Neural cell (in vitro differentiated cells): ENCODE data around the gene CYB561.

Experiments
- CTCF ChIP-seq: fragments of 450-650 bp; IDR thresholded peaks from 2 replicates; pipeline ENCODE4 v1.5.1; 2014; ENCODE audit warnings: antibody characterized with exemption, mild to moderate bottlenecking, moderate library complexity; ENCODE audit not compliant: poor library complexity, severe bottlenecking
- EP300 ChIP-seq: fragments of 450-650 bp; conservative IDR thresholded peaks from 2 replicates; pipeline ENCODE4 v1.6.1; 2014; ENCODE audit warnings: antibody characterized with exemption, mild to moderate bottlenecking, moderate library complexity; ENCODE audit not compliant: poor library complexity, severe bottlenecking
- EZH2 ChIP-seq: fragments of 200-600, 300-800 bp; shearing (Covaris generic), sonication (generic); IDR thresholded peaks from 2 replicates; pipeline ENCODE4 v1.6.1; 2014; ENCODE audit warnings: antibody characterized with exemption, low read length, borderline replicate concordance, mild to moderate bottlenecking; ENCODE audit not compliant: insufficient read depth, poor library complexity, severe bottlenecking
- MXI1 ChIP-seq: fragments of 450-650 bp; conservative IDR thresholded peaks from 2 replicates; pipeline ENCODE4 v1.6.1; 2014; ENCODE audit warnings: antibody characterized with exemption, mild to moderate bottlenecking; ENCODE audit not compliant: poor library complexity, severe bottlenecking
- POLR2AphosphoS5 ChIP-seq: IDR thresholded peaks from 2 replicates; pipeline ENCODE4 v1.6.1; 2012
- RAD21 ChIP-seq: fragments of 450-650 bp; conservative IDR thresholded peaks from 2 replicates; pipeline ENCODE4 v1.6.1; 2014; ENCODE audit warnings: antibody characterized with exemption, mild to moderate bottlenecking, moderate library complexity
- SMC3 ChIP-seq: fragments of 450-650 bp; conservative IDR thresholded peaks from 2 replicates; pipeline ENCODE4 v1.6.1; 2014; ENCODE audit warnings: antibody characterized with exemption, mild to moderate bottlenecking, moderate library complexity; ENCODE audit not compliant: poor library complexity
- TAF1 ChIP-seq: IDR thresholded peaks from 2 replicates; pipeline ENCODE4 v1.6.1; 2012; ENCODE audit warnings: low read depth

DNA sequence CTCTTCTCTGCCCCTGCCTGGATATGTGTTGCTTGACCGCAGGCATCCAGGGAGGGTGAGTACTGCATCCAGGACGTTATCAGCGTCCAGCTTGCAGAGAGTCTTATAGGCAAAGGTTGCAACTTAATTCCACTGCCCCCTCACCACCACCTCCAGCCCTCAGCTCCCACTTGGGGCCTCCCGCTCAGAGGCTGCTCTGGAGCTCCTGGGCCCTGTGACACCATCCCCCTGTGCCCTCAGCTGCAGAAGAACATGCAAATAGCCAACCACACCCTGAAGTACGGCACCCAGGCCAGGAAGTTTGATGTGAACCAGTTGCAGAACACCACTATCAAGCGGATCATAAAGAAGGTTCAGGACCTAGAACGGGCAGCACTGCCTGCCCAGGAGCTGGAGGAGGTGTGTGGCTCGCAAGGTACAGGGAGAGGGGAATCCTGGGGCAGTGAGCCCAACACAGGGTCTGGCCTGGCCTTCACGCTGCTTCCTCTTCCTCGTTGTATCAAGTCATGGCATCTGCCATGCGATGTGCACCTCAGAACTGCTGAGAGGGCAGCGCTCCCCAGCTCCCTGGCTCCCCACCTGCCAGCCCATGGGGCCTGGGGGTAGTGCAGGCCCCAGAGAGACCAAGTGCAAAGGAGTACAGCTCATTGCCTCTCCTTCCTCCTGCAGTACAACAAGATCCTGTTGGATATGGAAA, 40.4 kb upstream of the CYB561 start:
- TF ChIP-seq CTCF = no peak
- no peak for TF ChIP-seq EP300
- no peak for TF ChIP-seq TAF1
- TF ChIP-seq MXI1 = no peak
- TF ChIP-seq POLR2AphosphoS5 = no peak
- TF ChIP-seq EZH2 = no peak
- no peak for TF ChIP-seq SMC3
- no peak for TF ChIP-seq RAD21
